GM21619 (cell line): ENCODE results near the gene SEC31B.

Source experiments
- ATAC-seq: cut with Tn5 transposase; IDR thresholded peaks from one replicate; pipeline ENCODE4 v1.9.1; 2021; ENCODE audit not compliant: unreplicated experiment

SEC31B gene

DNA sequence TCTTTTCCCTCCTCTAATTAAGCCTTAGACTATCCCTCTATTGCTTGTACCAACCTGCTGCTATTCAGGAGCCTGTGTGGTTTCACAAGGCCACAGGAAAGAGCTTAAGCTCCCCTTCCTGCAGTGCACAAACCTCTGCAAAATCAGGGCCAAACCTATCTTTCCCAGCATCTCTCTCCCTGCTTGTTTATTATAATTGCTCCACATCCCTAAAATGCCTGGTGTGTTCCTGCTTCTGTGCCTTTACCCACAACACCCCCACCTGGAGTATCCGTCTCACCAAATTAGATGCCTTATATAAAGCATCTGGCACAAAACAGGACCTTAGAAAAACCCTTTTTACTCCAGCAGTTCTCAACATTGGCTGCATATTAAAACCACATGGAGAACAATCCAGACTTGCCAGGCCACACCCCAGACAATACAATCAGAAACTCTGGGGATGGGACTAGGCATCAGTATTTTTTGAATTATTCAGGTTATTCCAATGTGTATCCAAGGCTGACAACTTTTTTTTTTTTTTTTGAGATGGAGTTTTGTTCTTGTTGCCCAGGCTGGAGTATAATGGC is 16.7 kb downstream of the SEC31B start:
- no peak for ATAC-seq

DNA sequence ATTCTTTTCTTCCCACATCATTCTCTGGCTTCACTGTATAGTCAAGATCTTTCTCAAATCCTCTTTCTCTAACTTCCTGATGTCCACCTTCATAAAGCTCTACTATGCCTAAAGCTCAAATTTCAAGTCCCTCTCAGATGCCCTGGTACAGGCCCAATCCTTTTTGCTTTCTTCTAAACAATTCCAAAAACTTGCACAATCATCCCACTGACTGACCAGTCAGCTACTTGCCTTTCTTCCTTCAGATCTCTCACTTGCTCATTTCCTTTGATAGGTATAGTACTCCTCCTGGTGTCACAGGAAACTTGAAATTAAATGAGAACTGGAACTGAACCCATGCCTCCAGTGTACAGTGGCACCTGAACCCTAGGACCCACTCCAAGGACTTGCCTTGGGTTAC is 18.2 kb downstream of the SEC31B start:
- ATAC-seq = no peak

GRCh38 chr10:100498059-100498458 is 21.6 kb downstream of the SEC31B start:
- ATAC-seq = no peak

DNA sequence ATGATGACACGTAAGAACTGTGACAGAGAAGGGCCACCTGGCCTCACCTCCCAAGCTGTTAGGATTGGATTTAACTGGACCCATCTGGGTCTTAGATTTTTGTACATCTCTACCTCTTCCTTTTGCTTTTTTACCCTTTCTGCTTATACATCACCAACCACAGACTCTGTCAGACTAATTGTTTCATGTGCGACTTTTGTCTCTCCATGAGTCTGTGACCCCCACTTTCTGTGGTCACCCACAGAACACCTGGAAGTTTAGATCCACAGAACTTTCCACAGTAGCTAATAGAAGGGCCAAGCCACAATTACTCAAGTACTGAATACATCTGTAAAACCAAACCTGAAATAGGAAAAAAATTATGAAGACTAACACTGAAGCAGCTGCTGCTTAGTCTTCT is 23.1 kb downstream of the SEC31B start:
- no peak for ATAC-seq

GRCh38 chr10:100490531-100490930 is 29.1 kb downstream of the SEC31B start:
- ATAC-seq = no peak

GRCh38 chr10:100489396-100489795 is 30.3 kb downstream of the SEC31B start:
- no peak for ATAC-seq

DNA sequence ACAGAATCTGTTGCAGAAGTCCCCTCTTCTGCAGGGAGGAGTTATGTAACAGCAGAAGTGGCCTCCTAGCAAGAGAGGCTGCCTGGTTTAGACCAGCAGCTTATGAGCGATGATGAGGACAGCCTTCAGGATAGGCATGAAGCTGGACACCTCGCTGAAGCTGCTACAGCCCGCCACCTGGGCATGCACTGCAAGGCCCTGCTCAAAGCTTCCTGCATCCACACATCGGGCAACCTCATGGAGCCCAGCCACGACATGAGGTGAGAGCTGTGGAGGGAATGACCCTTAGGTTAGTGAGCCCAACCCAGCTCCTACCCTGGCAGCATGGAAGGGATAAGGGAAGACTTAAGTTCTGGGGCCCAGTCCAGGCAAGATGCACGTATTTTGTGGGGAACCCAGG is 32.1 kb downstream of the SEC31B start:
- no peak for ATAC-seq

DNA sequence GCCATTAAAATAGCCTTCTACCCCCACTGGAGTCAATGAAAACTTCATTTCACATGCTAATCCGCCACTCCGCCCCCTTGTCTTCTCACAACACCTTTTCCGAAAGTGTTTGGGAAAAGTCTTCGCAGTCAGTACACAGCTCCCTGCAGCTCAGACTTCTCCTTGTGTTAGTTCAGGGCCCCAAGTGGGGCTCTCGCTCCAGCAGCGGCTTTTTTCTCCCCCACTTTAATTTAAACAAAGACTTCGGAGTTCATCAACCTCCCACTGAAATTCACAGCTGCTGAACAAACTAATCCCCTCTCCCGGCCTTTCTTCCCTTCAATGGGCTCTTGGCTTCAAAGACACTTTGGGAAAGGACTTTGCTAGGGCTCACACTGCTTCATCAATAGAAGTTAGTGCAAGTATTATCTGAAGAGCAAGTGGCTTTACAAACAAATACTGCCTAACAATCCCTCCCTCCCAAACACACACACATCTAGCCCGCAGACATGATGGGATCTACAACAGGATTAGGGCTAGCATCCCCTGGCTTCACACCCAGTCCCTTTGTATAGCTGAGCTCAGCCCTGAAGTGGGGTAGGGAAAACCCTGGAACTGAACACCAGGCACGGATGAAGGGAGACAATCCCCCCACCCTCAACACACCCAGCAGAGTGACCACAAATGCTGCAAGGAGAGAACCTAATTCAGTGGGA is 33.7 kb downstream of the SEC31B start:
- ATAC-seq = no peak

- no peak for ATAC-seq
Observed at GRCh38 chr10:100485366-100485765, 34.3 kb downstream of the SEC31B start.

DNA sequence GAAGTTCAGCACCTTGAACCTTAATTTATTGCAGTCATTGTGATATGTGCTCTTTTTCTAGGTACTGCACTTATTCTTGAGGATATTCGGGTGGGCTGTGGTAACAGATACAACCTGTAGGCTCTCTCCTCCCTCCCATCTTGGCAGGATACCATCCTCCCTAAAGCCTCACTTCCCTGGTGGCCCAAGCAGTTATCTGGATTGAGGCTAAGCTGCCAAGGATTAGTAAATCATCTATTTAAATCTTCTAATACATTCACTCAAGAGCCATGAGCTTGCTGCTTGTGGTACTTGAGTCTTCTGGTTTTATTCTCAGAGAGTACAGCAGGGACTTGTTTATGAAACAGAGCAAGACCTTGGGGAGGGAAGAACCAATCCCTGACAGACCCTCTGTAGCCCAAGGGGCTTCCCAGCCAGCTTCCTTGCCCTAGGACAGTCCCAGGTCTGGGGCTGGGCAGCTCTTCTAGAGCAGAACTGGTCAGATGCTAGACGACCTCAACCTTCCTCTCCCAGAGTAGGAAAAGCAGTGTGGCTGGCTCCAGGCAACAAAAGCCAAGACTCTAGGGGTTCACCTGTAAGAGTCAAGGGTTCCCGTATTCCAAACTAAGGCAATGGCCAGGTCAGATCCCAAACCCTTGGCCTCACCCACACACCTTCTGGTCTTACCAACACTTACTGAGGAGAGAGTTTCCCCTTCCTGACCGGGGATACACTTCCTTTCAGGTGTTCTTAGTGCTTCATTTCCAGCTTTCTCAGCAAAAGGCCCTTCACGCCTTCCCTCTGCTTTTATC is 35.6 kb downstream of the SEC31B start:
- ATAC-seq = no peak

- ATAC-seq = no peak
Observed at GRCh38 chr10:100482834-100483185, 36.9 kb downstream of the SEC31B start.

DNA sequence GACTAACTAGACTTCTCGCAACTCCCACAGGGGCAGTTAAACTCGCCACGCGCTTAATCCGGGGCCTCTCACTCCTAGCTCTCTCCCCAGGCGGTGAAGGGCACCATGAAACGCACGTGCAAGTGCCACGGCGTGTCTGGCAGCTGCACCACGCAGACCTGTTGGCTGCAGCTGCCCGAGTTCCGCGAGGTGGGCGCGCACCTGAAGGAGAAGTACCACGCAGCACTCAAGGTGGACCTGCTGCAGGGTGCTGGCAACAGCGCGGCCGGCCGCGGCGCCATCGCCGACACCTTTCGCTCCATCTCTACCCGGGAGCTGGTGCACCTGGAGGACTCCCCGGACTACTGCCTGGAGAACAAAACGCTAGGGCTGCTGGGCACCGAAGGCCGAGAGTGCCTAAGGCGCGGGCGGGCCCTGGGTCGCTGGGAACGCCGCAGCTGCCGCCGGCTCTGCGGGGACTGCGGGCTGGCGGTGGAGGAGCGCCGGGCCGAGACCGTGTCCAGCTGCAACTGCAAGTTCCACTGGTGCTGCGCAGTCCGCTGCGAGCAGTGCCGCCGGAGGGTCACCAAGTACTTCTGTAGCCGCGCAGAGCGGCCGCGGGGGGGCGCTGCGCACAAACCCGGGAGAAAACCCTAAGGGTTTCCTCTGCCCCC is 37.4 kb downstream of the SEC31B start:
- ATAC-seq = peak; percentile 46

DNA sequence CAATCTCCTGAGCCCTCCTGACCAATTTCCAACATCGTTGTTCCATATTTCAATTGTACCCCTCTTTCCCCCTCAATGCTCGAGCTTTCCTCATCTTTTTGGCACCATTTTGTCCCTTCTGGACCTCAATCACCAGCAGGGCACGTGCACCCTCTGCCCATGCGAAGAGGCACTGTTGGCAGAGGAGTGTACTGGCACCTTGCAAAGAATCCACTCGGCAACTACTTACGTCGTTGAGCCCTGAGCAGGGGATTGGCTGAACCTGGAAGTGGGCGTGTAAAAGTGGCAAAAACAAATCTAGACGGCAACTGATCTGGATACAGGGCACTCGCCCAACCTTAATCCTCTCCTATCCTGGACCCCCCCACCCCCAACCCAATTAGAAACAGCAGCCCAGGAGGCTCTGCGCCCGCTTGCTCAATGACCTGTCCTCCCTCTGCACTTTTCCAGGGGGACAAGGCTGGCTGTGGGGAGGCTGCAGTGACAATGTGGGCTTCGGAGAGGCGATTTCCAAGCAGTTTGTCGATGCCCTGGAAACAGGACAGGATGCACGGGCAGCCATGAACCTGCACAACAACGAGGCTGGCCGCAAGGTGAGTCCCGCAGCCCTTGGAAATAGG is 38.1 kb downstream of the SEC31B start:
- peak; percentile 98 for ATAC-seq

- no peak for ATAC-seq
Observed at GRCh38 chr10:100480002-100480401, 39.7 kb downstream of the SEC31B start.

- no peak for ATAC-seq
Observed at GRCh38 chr10:100479037-100479436, 40.6 kb downstream of the SEC31B start.

- ATAC-seq = no peak
Observed at GRCh38 chr10:100477970-100478369, 41.7 kb downstream of the SEC31B start.

DNA sequence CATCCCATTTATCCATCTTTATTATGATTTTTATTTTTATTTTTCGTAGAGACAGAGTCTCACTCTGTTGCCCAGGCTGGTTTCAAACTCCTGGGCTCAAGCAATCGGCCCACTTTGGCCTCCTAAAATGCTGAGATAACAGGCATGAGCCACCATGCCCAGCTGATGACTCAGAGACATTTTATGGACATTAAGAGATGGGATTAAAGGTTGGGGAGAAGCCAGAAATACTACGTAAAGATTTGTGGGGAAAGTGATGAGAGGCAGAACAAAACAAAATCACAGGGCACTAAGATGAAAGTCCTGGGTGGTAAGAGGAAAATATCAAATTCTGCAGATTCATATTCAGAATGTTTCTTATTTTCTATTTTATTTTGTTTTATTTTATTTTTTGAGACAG is 49.3 kb downstream of the SEC31B start:
- ATAC-seq = no peak

DNA sequence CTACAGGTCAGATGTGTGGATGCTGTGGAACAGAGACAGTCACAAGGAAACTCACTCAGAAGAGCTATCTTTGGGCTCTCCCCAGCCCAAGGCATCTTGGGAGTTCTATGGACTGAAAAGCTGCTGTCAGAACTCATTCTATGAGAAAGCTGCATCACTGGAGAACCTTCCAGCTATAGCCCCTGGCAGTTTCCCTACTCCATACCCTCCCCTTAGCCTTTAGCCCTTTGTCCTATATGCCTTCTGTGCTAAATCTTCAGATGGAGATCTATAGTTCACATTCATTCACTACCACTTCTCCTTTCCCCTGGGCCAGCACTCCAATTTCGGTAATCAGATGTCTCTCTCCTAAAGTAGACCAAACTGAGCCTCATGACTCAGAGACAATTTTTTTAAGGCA is 49.9 kb downstream of the SEC31B start:
- ATAC-seq = no peak

DNA sequence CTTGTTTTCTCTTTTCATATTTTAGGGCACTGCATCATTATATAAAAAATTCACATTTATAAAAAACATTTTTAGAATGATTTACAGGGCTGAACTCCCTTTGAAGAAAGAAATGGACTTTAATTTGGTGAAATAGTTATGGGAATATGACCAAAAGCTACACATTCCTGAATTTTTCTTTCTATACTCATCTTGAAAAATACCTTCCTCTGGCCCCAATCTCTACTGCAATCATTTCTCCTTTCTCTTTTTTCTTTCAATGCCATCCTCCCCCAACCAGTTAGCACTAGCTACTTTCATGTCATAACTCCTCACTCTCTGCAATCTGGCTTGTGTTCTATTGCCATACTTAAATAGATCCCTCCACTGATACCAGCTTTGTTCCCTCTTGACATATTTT is 50.7 kb downstream of the SEC31B start:
- no peak for ATAC-seq

DNA sequence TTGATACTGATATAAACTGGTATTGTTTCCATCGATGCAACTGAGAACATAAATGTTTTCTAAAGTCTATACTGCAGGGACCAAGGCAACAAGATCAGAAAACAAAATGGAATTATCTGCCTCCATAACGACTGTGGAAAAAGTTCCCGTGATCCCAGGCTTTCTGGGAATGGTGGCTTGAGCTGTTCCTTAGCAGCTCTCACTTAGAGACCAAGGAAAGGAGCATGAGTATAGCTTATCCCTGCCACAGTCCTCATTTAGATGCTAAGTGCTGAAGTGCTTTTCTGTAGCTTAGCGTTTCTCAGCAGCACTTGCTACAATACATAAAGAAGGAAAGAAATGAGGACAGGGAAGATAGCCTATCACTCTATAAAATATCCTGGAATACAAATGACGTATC is 51.3 kb downstream of the SEC31B start:
- ATAC-seq = no peak

GRCh38 chr10:100462709-100463108 is 57.0 kb downstream of the SEC31B start, which contains the start of gene WNT8B:
WNT8B (plus strand) TSS chr10:100463009; CDS start chr10:100463169, 160 bp downstream.
- ATAC-seq = no peak
